ENCODE results near the gene TMEM127.

GRCh38 chr2:96276787-96277499 is 11.1 kb upstream of the TMEM127 start:
- no peak for TF ChIP-seq POLR2A (IDR thresholded peaks at IDR 0.05; ENCODE audit: low read length)
- TF ChIP-seq GATA1 (IDR thresholded peaks at IDR 0.05; ENCODE audit: low read depth, low read length) = no peak

Data from erythroblast (primary cell).